Colon (tissue), 2 donors: ENCODE data around the gene EBF3.

ENCODE experiments used
- FAIRE-seq: peaks from 2 replicates; lab custom pipeline; 2012; peaks lifted over from hg19 to GRCh38; lab: Jason Lieb, UNC
- donor health status: control.
- donor health status: control.

The EBF3 gene, protein sequence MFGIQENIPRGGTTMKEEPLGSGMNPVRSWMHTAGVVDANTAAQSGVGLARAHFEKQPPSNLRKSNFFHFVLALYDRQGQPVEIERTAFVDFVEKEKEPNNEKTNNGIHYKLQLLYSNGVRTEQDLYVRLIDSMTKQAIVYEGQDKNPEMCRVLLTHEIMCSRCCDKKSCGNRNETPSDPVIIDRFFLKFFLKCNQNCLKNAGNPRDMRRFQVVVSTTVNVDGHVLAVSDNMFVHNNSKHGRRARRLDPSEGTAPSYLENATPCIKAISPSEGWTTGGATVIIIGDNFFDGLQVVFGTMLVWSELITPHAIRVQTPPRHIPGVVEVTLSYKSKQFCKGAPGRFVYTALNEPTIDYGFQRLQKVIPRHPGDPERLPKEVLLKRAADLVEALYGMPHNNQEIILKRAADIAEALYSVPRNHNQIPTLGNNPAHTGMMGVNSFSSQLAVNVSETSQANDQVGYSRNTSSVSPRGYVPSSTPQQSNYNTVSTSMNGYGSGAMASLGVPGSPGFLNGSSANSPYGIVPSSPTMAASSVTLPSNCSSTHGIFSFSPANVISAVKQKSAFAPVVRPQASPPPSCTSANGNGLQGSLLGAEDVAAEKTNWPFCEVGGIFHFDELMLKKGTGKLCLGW

DNA sequence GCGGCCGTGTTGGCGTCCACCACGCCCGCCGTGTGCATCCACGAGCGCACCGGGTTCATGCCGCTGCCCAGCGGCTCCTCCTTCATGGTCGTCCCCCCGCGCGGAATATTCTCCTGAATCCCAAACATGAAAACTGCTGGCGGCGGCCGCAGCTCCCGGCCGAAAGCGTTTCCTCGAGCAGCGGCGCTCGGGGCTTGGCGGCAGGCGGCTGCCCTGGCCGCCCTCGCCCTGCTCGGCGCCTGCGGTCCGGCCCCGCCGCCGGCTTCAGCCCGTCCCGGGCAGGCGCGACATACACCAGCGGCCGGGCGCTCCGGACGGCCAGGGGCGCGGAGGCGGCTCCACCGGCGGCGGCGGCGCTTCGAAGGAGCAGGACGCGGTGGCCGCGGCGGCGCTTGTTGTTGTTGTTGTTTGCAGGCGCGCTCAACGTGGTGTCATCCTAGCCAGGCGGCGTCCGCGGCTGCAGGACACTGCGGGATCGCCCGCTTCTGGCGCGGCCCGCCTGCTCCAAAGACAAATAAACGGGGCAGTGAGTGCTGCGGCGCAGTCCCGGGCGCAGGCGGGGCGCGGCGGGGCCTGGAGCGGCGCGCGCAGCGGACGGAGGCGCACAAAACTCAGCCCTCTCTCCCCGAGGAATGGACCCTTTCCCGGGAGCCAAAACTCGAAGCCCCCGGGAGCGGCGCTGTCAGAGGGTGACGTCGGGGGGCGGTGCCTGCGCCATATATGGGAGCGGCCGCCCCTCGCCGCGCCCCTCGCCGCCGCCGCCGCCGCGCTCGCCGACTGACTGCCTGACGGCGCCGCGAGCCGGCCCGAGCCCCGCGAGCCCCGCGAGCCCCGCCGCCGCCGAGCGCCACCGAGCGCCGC is at the start of gene EBF3:
TSS of gene EBF3 (minus strand) at position 634 of the 861 bp plus-strand sequence. CDS start at position 128, 506 bp downstream.
- FAIRE-seq, result no peak

DNA sequence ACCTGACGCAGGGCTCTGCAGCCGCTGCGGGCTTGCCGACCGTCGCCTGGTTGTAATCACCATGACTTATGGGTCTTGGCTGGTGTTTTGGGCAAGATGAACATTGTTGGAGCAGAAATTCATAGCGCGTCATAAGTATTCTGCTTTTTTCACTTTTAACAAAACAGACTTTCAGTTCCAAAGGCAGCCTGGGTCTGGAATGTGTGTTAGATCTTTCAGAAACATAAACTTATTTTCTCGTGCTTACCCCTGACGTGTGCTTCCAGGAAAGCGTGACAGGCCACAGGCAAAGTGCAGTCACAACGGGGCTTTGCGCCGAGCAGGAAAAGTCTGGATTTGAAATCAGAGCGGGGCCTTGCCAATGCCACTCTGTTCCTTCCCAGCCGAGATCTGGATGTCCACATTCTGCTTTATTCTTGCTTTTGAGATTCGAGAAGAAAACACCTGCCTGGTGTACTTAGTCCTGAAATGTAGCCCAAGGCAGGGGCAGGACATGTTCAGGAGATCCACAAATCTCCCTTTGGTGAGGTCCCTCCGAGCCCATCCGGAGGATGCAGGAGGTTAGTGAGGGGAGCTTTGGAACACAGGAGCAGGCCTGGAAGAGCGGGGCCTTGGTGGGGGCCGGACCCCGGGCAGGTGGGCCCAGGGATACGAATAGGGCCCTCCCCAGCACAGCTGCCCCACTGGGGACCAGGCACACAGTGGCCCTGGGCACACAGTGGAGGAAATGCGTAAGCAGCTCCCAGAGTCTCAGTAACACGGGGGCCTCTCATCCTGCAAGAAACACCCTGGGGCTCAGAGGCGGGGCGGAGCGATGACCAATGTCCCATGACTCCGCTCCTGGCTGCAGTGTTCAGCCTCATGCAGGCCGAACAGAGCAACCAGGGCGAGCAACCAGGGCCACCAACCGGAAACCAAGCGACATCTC is 49.5 kb upstream of the EBF3 start:
- FAIRE-seq, result no peak

DNA sequence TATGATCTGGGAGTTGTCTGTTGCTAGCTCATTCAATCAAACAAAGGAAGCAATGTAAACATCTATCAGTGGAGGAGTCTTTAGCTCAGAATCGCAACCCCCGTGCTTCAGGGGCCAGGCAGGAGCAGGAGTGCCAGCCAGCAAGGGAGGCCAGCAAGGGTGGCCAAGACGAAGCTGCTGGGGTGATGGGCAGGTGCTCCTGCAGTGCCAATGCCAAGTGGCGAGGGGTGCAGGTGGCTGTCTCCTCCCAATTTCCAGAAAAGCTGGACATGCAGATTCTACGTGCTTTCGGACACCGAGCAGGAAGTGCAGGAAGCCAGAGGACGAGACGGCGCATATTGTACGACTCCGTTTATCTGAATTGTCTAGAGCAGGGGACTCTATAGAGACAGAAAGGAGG is 48.1 kb upstream of the EBF3 start:
- no peak for FAIRE-seq

DNA sequence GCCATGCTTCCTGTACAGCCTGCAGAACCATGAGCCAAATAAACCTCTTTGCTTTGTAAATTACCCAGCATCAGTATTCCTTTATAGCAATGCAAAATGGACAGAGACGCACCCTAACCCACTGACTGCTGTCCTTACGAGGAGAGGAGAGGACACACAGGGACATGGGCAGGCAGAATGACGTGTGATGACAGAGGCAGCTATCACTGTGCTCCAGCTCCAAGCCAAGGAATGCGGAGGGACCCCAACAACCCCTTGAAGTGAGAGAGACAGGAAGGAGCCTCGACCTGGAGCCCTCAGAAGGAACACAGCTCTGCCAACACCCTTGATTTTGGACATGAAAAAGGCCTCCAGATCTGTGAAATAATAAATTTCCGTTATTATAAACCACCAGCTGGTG is 46.6 kb upstream of the EBF3 start:
- no peak for FAIRE-seq

DNA sequence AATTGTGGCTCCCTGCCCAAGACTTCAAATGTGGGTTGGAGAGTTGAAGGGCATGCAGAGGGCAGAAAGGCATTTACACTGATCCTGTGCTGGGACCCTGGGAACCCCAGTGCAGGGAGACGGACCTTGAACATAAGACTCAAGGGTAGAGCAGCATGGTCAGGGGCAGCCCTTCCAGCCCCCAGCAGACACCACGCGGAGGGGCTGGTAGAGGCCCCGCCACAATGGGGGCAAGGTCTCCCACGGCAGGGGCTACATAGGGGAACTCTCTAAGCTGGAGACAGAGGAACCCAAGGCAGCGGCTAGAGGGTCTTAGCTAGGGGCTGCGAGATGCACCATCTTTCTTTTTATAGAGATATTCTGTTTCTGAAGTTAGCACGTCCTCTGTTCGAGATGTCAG is 45.2 kb upstream of the EBF3 start:
- no peak for FAIRE-seq

DNA sequence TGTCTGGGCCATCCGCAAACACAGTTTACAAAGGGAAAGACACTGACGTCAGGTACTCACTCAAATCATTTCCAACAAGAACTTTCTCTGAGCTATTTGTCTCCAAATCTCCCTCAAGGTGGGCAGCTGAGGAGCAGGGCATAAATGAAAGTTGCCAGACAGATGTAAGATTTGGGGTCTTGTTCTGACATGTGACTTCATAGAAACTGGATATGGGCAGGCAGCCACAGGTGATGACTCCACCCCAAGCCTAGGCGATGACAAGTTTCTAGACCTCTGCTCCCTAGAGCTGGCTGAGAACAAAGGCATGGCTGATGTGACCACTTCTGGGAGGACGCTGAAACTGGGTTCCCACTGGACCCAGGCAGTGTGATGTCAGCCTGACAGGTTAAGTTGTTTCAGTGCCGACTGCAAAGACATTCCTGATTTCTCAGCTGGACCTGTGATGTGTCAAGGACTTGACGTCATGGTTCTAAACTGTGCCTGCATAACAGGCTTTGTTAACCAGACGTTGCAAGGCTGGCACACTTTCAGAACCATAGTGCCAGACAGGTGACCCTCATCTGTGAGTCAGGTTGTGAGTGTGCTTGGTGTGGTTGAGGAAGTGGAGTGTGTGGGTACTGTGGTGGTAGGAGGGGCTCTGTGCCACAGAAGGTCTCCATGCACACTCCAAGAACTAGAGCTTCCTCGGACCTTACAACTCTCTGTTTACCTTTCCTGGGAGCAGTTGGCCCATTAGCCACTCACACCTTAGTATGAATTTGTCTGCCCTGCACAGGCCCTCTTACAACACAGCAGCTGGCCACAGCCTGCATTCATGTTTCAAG is 39.9 kb upstream of the EBF3 start:
- no peak for FAIRE-seq

DNA sequence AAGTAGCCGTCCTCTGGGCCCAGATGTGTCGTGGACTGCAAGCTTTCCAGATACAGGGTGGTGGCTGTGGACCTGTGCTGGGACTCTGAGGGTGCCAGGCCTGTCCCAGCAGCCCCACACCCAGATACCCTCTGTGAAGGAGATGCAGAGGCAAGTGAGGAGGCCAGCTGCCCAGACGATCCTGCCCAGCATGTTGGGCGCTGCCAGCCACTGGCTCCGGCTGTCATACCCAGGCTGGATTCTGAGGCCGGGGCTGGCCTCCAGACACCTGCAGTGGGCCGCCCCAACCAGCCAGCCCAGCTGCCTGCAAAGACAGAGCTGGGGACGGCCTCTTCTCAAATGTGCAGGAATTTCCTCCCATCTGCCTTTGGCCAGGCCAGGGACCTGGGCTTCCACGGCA is 39.1 kb upstream of the EBF3 start:
- FAIRE-seq, result no peak

DNA sequence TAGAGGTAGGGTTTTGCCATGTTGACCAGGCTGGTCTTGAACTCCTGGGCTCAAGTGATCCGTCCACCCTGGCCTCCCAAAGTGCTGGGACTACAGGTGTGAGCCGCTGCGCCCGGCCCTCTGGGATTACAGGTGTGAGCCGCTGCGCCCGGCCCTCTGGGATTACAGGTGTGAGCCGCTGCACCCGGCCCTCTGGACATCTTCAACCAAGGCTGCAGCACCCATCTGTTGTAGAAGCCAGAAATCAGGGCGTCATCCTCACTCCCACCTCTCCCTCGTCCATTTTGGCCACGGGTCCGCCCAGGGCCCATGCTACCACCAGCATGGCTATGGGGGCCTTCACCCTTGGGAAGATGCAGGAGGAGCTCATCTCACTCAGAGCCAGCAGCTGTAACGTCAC is 38.5 kb upstream of the EBF3 start:
- no peak for FAIRE-seq

DNA sequence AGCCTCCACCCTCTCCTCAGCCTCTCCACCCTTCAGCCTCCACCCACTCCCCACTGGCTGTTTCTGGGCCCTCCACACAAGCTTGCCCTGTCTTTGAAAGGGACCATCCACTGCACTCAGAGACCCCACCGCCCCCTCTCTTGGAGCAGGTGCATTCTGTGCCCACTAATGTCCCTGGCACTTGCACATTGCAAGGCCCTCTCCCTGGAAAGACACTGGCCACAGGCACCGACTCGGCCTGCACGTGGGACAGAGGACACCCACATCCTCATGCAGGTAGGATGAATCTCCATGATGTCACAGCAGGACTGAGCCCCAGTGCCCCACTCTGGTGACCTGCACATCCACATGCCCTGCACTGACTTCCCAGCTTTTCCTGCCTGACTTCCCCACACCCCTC is 36.8 kb upstream of the EBF3 start:
- FAIRE-seq, result no peak

DNA sequence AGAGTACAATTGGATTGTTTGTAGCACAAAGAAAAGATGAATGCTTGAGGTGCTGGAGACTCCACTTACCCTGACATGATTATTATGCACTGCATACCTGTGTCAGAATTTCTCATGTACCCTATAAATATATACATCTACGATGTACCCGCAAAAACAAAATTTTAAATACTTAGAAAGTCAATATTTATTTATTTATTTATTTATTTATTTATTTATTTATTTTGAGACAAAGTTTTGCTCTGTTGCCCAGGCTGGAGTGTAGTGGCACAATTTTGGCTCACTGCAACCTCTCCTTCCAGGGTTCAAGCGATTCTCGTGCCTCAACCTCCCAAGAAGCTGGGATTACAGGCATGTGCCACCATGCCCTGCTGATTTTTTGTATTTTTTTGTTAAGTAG is 35.1 kb upstream of the EBF3 start:
- FAIRE-seq, result no peak

DNA sequence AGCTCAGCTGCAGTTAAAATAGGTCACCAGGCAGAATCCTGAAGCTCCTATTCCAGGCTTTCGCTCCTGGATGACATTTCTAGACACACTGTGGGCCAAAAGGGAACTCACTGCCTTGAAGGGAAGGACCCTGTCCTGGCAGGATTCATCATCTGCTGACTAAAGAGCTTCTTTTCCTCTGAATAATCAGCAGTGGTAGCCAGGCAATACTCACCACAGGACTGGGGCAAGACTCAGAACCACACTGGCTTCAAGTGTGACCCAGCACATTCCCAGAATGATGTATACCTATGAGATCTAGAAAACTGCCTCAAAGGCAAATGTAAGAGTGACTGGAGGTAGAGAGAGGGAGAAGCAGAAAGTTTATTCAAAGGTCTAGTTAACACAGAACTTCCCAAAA is 29.5 kb upstream of the EBF3 start:
- no peak for FAIRE-seq

DNA sequence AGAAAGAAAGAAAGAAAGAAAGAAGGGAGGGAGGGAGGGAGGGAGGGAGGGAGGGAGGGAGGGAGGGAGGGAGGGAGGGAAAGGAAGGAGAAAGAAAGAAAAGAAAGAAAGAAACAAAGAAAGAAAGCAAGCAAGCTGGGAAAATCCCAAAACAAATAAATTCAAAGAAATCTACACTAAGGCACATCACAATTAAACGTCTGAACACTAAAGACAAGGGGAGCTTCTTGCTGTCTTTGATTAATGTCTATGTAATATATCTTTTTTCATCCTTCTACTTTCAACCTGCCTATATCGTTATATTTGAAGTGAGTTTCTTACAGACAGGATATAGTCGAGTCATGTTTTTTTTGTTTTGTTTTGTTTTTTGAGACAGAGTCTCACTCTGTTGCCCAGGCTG is 28.3 kb upstream of the EBF3 start:
- no peak for FAIRE-seq

DNA sequence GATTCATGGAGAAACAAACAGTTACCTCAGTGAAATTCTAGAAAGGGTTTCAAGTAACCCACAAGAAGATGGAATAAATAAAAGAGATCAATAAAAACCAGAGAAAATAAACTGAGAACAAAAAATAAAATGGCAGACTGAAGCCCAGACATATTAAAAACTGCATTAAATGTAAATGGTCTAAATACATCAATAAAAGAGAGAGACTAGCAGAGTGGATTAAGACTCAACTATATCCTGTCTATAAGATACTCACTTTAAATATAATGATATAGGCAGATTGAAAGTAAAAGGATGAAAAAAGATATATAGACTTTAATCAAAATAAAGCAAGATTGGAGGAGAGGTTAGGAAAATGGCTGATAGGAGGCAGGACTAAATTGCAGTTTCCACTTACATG is 18.8 kb upstream of the EBF3 start:
- no peak for FAIRE-seq

DNA sequence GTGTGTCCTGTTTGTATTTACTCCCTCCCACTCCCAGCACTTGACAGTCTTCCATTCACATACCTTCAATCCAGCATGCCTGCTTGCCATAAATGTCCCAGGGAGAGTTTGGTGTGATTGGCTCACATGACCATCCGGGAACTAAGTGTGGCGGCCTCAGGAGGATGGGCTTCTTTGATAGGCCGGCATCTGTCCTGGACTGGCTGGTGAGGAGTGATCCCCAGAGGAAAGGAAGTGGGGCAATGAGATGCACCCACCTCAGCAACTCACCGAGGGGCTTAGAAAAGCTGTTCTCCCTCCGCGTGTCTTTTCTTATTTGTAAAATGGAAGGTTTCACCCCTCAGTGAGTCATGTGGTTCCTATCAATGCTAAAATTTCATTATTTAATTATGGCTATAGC is 14.9 kb upstream of the EBF3 start:
- FAIRE-seq, result no peak

DNA sequence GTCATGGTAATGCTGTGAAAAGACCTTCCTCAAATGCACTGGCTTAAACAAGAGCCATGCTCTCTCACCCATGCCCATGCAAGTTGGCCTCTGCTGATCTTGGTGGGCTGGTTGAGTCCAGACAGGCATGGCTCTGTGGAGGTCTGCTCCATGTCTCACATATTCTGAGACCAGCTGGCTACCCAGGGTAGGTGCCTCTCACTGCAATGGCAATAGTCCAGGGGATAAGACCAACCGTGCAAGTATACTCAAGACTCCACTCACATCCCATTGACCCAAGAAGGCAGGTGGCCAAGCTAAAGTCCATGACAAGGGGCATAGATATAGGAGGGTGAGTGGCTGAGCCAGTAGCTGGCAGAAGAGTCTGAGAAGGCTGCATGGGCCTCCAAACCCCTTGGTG is 14.2 kb upstream of the EBF3 start:
- FAIRE-seq, result no peak

DNA sequence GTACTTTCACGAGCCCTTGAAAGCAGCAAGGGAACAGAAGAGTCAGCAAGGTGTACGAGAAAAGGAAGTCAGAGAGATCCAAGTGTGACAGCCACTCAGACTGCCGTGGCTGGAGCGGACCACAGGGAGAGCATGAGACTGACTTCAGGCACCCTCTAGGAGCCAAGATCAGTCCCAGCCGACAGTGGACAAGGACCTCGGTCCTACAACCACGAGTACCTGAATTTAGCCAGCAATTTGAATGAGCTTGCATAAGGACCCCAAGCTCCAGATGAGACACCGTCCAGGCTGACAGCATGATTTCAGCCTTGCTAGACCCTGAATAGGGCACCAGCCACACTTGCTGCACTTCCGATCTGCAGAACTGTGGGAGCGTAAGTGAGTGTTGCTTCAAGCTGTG is 13.7 kb upstream of the EBF3 start:
- no peak for FAIRE-seq

DNA sequence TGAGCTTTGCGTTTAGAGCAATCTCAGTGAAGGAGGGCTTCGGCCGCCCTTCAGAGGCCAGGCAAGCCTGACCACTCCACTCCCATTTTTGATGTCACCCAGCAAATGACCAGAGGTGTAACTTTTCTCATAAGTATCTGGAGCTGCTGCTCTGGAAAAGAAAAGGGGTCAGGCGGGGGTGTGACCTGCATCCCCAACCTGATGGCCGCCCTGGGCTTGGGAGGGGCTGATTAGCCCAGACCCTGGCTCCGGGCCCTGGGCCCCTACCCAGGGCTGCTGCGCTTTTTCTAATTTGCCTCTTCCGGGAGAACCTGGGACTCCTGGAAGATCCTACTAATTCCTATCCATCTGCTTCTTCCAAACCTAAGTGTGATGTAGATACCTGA is 9.6 kb upstream of the EBF3 start:
- no peak for FAIRE-seq

DNA sequence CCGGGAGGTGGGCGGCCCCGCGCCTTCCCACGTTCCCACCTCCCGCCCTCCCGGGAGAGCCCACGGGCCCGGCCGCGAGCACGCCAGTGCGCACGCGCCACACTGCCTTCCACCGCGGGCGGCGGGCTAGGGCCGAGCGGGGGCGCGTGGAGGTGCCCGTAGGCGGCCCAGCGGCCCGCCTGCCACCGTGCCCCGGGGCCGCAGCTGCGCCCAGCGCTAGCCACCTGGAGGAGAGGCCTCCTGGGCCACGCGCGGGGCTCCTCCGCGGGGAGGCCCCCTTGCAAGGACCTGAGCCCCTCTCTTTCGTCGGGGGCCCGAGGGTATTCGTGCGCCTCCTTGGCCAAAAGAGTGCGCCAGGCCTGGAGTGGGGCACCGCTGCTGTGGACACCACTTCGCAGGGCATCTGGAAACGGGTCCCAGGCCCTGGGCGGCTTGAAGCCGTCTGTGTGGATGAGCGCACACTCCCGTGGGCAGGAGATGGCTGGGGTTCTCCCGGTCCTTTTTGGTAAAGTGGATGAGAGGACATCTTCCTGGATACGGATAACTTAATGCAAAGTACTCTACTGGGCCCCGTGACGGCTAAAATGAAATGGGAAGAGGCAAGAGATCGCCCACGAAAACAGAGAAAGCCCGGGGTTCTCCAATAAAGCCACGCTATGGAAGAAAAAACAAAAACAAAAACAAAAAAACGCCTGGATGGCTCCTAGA is 9.0 kb upstream of the EBF3 start:
- FAIRE-seq, result no peak

DNA sequence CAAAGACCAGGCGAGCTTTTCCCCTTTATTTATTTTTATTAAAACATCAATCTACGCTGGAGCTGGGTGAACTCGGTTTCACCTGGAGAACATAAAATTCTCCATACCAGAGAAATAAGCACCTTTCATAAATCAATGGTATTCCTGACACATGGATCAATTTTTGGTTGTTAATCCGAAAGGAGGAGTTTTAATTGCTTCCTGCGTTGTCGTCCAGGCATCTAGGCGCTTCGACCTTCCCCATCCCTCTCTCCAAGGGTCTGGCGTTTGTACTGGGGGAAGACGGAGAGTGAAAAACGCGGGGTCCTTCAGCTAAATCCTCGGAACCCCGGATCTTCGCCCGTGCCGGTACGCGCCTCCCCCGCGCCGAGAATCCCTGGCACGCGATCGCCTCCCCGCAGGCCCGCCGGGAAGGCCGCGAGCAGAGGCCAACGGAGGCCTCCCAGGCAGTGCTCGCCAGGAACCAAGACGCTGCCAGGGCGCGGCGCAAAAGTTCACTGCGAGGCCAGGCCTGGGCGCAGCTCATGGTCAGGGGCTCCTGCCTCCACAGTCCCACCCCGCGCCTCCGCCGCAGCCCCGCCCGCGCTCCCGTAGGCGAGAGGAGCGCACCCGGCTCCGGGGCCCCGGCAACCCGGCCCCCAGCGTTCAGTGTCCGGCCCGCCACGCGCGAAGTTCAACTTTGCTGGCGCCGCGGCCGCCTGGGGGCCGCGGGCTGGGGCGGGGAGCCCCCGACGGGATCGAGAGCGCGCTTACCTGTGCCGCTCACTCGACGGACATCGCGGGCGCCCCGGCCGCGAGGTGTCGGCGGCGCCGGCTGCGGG is 8.3 kb upstream of the EBF3 start:
- no peak for FAIRE-seq
